Left cardiac atrium (tissue), 4 donors: ENCODE measurements around the gene CCDC71L. TPM values are rescaled to one million over a fixed set of nuclear protein-coding genes. Genes with fewer than 3 reads are reported as not detected.

Experiments used
- ATAC-seq, 2 donors: fragments of 200-7000 bp; cut with Tn5 transposase; one replicate each; pipeline ENCODE4 v1.9.1; 2020; ENCODE audit warnings: mild to moderate bottlenecking in 2 of 2, moderate library complexity in 2 of 2
- DNase-seq: peaks from one replicate; pipeline ENCODE4 v3.0.0-alpha.2; 2020
- intact Hi-C, 2 donors: fragments of 100-400 bp; cut with DNase I; formaldehyde crosslinking; loops; one replicate each; pipeline versions ENCODE4 v1.14.1 to v1.15.1; 2022 to 2023
- total RNA-seq, 2 donors: library from RNA; stranded (reverse); fragmentation: NEBNext Ultra II Directional; extraction: Animal tissue kit (Norgen Biotek cat#: 25700); gene quantifications; one replicate each; pipeline ENCODE4 v1.2.1, GENCODE V29; 2021
- donor health status: DM: no; HTN: yes; CAD: no.
- donor health status: DM: no; HTN: yes; CAD: no; lungs with severe emphysema.
- donor health status: DM: yes; HTN: yes; CAD: no.
- donor health status: Dilated cardiomyopathy.

Gene CCDC71L
- total RNA-seq, 2 donors from 2014 or later: 11.0 to 21.5 TPM

DNA sequence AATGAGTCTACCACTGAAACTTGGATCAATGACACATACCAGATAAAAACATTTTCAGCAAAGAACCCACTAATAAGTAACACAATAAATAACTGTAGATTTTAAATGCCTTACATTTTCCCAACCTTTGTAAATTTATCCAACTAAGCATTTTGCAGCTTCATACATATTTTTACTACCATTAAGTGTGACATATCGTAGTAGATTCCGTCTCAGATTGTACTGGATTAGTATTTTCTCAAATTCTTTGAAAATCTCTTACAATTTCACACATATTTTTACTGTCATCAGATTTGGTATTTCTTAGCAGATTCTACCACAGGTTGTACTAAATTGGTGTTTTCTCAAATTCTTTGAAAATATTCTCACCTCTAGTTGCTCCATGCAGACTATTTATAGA is 26.0 kb downstream of the CCDC71L start:
- DNase-seq (no peak), ATAC-seq (no peak)
- intact Hi-C loops: no loop called here

- intact Hi-C loops: no loop called here
- no peak for ATAC-seq
- no peak for DNase-seq
These were observed 30.3 kb downstream of the CCDC71L start for GRCh38 chr7:106630648-106631047.

GRCh38 chr7:106629516-106629915 is 31.4 kb downstream of the CCDC71L start:
- intact Hi-C loops: no loop called here
- DNase-seq (no peak), ATAC-seq (no peak)

DNA sequence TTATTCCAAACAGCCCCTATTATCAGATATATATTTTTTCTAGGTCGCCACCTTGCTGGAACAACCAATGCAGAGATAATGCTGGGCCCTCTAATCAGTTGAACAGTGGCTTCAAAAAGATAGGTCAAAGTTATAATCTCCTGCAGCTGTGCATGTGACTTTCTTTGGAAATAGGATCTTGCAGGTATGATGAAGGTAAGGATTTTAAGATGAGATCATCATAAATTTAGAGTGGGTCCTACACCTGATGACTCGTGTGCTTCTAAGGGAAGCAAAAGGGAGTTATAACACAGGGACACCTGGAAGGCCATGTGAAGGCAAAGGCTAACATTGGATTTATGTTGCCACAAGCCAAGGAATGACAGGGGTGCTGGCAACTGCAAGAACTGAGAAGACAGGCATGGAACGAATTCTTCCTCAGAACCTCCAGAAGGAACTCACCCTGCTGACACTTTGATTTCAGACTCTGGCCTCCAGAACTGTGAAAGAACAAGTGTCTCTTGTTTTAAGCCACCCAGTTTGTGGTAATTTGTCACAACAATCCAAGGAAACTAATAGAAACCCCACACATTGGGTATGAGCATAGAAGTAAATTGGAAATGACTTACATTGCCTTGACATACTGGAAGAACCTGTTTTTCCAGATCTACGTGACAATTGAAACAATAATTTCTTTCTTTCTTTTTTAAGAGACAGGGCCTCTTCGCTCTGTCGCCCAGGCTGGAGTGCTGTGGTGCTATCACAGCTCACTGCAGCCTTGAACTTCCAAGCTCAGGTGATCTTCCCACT is 34.4 kb downstream of the CCDC71L start:
- intact Hi-C loops: no loop called here
- ATAC-seq: no peak
- DNase-seq: no peak

DNA sequence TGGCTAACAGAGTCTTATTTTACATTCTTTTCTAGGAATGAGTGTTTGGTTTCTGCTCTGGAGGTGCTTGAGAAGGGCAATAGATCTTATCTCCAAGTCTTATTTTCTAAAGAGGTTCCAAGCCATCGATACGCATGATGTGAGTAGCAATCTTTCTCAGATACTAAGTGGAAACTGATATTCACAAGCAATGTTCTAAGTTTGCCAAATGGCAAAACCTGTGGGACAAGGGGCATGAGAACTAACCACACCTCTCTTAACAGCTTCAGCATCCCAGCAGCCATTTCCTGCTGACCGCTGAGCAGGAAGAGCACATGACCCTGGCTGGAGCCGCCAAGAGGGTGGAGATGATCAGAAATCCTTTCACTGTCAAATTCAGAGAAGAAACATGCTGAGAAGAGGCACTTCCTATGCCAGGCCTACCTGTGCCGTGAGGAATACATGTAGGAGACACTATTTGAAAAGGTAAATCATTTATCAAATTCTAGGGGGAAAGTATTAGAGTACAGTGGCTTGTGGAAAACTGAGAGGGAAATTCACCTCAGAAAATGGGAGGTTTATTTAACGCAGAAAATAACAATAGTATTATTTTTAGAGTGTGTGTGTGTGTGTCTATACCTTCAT is 35.2 kb downstream of the CCDC71L start:
- intact Hi-C loops: no loop called here
- ATAC-seq (peak in 1 of 2 donors; percentile 51), DNase-seq (peak; percentile 34)

DNA sequence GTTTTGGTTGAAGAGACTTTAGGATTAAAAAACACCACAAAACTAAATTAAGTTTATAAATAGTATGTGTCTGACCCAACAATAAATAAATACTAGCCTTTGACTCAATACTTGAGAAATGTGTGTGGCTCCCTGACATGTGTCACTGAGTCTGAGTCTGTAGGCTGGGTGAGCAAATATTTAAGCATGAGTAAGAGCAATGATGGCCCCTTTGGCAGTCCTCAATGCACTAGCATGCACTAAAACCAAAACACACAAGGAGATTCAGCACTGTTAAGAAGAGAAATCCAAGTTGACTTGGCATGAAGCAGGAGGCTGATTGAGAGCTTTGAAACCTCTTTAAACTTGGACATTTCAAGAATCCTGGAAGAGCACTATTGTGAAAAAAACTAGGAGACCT is 37.1 kb downstream of the CCDC71L start:
- intact Hi-C loops: no loop called here
- ATAC-seq (no peak), DNase-seq (no peak)

- no peak for ATAC-seq
- no peak for DNase-seq
- intact Hi-C loops: no loop called here
These were observed 37.7 kb downstream of the CCDC71L start for GRCh38 chr7:106623315-106623660.

DNA sequence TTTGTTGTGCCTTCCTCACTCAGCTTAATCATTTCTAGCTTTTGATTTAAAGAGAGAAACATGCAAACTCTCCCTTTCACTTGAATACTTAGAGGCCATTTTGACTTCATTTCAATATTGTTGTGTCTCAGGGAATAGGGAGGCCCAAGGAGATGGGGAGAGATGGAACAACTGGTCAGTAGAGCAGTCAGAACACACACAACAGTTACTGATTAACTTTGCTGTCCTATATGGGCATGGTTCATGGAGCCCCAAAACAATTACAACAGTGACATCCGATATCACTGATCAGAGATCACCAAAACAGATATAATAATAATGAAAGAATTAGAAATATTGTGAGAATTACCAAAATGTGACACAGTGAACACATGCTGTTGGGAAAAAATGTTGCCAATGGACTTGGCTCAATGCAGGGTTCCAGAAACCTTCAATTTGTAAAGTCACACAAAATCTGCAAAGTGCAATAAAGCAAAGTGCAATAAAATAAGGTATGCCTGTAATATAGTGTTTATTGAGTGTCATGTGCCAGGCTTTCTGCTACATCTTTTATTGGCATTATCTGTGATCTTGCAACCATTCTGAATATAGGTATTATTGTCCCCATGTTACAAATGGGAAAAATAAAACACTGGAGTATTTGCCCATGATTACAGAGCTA is 38.2 kb downstream of the CCDC71L start:
- DNase-seq (no peak), ATAC-seq (no peak)
- intact Hi-C loops: no loop called here

GRCh38 chr7:106621393-106622132 is 39.4 kb downstream of the CCDC71L start:
- ATAC-seq (no peak), DNase-seq (no peak)
- intact Hi-C loops: no loop called here

GRCh38 chr7:106620676-106621075 is 40.3 kb downstream of the CCDC71L start:
- intact Hi-C loops: no loop called here
- DNase-seq (no peak), ATAC-seq (no peak)

GRCh38 chr7:106620034-106620433 is 40.9 kb downstream of the CCDC71L start:
- intact Hi-C loops: no loop called here
- ATAC-seq: no peak
- no peak for DNase-seq

GRCh38 chr7:106619213-106619612 is 41.7 kb downstream of the CCDC71L start:
- ATAC-seq: no peak
- DNase-seq: no peak
- intact Hi-C loops: no loop called here

DNA sequence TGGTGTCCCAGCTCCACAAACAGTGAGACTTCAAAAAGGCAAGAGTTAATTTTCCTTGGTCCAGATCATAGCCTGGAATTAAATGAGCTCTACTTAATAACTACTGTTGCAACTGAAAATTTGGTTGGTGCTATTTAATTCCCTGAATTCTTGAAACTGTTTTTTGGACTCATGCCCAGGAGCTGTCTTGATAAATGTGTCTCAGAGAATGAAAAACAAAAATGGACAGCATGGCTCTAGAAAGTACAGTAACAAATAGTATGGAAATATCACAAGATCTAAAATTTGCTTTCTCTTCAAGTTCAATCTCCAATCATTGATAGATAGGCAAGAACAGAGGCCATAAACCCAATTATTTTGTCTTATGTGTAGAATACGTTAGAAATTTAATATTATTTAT is 42.5 kb downstream of the CCDC71L start:
- intact Hi-C loops: no loop called here
- peak; percentile 70 to 72 for ATAC-seq
- DNase-seq: no peak

DNA sequence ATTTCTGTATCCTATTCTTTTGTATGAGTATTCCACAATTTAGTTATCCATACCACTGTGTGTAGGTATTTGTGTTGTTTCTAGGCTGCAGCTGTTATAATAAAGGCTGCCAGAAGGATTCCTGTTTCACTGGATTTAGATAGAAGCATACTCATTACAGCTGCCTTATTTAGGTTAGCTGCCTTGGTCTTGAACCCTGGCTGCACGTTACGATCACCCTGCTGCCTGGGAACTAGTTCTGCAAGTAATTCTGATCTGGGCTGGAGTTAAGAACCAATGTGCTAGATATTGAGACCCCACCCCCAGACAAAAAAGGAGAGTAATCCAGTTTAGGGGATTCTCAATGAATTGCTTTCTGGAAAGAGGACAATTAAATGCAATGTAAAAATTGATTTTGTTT is 43.1 kb downstream of the CCDC71L start:
- no peak for ATAC-seq
- intact Hi-C loops: no loop called here
- DNase-seq: no peak

DNA sequence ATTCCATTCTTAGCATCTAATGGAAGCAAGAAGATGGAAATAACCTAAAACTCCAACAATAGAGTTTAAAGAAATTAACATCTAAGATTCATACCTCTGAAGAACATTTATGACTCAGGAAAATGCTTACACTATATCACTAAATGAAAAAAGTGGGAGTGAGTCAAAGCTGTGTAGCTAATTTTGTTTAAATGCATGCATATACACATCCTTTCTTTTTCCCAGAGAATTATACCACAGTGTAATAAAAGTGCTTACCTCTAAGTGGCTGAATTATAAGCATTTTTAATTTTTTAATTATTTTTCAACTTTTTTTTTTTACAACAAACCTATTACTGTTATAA is 44.3 kb downstream of the CCDC71L start:
- ATAC-seq (no peak), DNase-seq (no peak)
- intact Hi-C loops: no loop called here

GRCh38 chr7:106615808-106616707 is 44.9 kb downstream of the CCDC71L start:
- ATAC-seq: no peak
- DNase-seq: no peak
- intact Hi-C loops: no loop called here

DNA sequence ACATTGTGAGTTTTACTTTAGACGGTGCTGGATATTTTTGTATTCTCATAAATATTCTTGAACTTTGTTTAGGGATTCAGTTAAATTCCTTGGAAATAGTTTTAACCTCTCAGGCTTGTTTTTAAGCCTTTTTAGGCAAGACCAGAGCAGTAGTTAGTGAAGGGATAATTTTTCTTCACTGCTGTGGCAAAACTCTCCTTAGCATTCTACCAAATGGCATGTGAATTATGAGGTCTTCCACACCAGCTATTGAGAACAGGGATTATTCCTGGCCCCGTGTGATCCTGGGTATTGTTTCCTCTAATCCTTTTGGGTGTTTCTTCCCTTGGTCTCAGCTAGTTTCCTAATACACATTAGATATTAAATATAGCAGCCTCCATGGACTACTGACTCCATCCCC is 46.2 kb downstream of the CCDC71L start:
- intact Hi-C loops: no loop called here
- ATAC-seq (no peak), DNase-seq (no peak)

DNA sequence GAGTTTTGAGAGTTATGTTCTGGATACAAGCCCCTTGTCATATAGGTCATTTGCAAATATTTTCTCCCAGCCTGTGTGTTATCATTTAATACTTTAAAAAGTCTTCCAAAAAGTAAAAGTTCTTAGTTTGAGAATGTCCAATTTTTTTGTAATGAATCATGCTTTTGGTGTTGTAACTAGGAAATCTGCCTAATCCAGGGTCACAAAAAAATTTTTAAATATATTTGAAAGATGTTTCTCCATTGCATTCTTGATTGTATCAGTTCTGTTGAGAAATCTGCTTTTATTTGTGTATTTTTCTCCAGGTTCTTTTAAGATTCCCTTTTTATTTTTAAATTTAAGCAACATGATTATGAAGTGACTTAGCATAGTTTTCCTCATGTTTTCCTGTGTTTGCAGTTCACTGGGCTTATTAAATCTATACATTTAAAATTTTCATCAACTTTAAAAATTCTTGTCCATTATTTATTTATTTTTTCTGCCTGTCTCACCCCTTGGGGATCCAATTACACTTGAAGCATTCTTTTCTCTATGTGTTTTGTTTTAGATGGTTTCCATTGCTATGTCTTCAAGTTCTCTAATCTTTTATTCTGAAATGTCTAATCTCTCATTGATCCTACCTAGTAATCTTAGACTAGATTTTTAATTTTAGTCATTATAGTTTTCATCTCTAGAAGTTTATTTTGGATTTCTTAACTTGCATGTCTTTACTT is 47.0 kb downstream of the CCDC71L start:
- DNase-seq (no peak), ATAC-seq (no peak)
- intact Hi-C loops: no loop called here

GRCh38 chr7:106613279-106613678 is 47.7 kb downstream of the CCDC71L start:
- no peak for ATAC-seq
- intact Hi-C loops: no loop called here
- DNase-seq: no peak
